GM10248 (cell line): ENCODE data around the gene TCL1A.

Experiments used
- CTCF ChIA-PET: fragments of 300-600 bp; sonication (Branson Sonifier 250); formaldehyde crosslinking; extraction: SDS; loops from one replicate; lab custom pipeline; 2021; ENCODE audit warnings: antibody characterized with exemption; lab: Yijun Ruan, JAX
- POLR2A ChIA-PET: fragments of 350-650 bp; sonication (Branson Sonifier 250); formaldehyde crosslinking; extraction: SDS; loops from one replicate; lab custom pipeline; 2020; ENCODE audit warnings: antibody characterized with exemption; lab: Yijun Ruan, JAX
- DNase-seq: peaks from one replicate; pipeline ENCODE4 v3.0.0; 2012; ENCODE audit errors: extremely low spot score
- TF ChIP-seq, protein P1 (sequence below): IDR thresholded peaks from 2 replicates; pipeline ENCODE4 v1.5.1; 2012; ENCODE audit warnings: mild to moderate bottlenecking, low read depth; ENCODE audit errors: extremely low read depth, missing control alignments, control extremely low read depth

The TCL1A gene

DNA sequence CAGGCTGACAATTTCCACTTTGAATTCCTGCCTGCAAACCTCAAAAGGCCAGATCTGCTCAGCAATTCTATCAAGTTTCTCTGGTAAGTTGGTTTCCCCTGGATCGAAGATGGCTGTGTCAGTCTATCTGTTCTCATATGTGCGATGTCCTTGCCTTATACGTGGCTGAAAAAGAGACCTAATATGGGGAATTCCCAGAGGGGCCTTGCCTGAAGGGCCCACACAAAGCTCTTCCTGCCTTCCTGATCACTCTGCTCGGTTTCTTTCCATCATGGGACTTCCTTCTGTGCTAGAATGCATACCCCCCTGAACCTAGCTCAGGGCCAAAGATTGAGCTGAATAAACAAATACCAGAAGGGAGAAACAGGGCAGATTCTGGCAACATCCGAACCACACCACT, 14.5 kb downstream of the TCL1A start:
- TF ChIP-seq, protein P1, sequence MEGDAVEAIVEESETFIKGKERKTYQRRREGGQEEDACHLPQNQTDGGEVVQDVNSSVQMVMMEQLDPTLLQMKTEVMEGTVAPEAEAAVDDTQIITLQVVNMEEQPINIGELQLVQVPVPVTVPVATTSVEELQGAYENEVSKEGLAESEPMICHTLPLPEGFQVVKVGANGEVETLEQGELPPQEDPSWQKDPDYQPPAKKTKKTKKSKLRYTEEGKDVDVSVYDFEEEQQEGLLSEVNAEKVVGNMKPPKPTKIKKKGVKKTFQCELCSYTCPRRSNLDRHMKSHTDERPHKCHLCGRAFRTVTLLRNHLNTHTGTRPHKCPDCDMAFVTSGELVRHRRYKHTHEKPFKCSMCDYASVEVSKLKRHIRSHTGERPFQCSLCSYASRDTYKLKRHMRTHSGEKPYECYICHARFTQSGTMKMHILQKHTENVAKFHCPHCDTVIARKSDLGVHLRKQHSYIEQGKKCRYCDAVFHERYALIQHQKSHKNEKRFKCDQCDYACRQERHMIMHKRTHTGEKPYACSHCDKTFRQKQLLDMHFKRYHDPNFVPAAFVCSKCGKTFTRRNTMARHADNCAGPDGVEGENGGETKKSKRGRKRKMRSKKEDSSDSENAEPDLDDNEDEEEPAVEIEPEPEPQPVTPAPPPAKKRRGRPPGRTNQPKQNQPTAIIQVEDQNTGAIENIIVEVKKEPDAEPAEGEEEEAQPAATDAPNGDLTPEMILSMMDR, result no peak
- ChIA-PET POLR2A (no interaction called here), CTCF (interaction anchor here (0.9 to 2.1 kb wide), 7 partner anchors 11 to 172 kb away, joined by 3 to 6 read pairs (median 4); partner anchors contain the start of gene TCL1A)
- peak; percentile 51 for DNase-seq

DNA sequence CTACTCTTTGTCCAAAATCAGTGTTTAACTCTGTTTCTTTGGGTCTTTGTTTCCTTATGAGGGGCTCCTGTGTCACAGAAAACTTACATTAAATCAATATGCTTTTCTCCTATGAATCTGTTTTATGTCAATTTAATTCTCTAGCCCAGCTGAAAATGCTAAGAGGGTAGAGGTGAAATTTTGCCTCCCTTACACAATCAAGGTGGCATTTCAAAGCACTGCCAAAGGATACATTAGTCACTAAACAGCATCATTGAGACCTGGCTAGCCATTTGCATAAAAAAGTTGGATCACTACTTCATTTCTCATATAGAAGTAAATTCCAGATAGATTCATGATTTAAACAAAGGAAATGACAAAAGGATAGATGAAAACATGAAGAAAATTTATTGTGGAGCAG, 15.6 kb downstream of the TCL1A start:
- no peak for DNase-seq
- ChIA-PET CTCF (interaction anchor here (0.7 to 5.1 kb wide), 4 partner anchors 13 to 132 kb away, joined by 3 to 23 read pairs (median 8); no protein-coding TSS in a partner anchor), POLR2A (no interaction called here)
- TF ChIP-seq, protein P1, result no peak

DNA sequence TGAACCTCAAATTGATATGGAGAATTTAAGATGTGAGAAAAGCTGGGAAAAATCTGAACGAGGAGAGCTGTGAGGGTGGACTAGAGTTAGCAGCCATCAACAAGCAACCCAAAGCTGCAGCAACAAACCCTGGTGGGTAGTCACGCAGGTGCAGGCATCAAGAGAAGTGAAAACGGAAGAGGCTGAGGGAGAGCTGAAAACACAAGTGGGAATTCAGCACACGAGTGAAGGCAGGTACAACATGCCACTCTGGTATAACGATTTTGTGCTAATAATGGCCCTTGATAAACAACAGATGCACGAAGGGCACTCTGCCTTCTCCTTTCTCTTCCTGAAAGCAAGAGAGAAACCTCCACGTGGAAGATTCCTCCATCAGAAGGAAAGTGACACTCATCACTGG, 16.2 kb downstream of the TCL1A start:
- POLR2A ChIA-PET, result no interaction called here
- DNase-seq, result peak; percentile 49
- CTCF ChIA-PET, result interaction anchor here (0.7 to 5.1 kb wide), 6 partner anchors 14 to 131 kb away, joined by 3 to 23 read pairs (median 5); no protein-coding TSS in a partner anchor
- TF ChIP-seq, protein P1, result no peak

DNA sequence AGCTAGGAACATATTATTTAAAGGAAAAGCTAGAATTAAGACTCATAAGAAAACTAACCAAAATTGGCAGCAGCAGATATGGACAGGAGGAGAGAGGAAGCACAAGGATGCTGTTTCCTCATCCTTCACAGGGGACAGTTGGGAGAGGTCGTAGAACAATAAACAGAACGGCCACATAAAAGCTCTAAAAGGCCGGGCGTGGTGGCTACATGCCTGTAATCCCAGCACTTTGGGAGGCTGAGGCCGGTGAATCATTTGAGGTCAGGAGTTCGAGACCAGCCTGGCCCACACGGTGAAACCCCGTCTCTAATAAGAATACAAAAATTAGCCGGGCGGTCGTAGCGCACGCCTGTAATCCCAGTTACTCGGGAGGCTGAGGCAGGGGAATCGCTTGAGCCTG, 17.2 kb downstream of the TCL1A start:
- CTCF ChIA-PET, result interaction anchor here (0.9 to 5.1 kb wide), 5 partner anchors 9 to 69 kb away, joined by 3 to 23 read pairs (median 4); no protein-coding TSS in a partner anchor
- POLR2A ChIA-PET, result no interaction called here
- no peak for DNase-seq
- TF ChIP-seq, protein P1, result no peak

DNA sequence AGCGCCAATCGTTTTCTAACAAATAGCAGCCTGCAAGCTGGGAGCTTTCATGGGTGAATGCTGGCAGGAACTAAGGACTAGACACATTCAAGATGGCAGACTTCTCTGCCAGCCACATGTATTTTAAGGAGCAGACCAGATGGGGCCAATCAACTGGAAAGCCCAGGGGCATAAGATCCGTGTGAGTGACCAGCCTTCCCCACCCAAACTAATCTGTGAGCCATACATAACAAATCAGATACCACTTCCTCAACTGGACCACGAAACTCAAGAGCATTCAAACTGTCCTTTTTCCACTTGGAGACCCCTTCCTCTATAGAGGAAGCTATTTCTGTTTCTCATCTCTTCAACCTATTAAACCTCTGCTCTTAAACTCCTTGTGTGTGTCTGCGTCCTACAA, 18.0 kb downstream of the TCL1A start:
- ChIA-PET CTCF (interaction anchor here (0.9 to 5.1 kb wide), 5 partner anchors 9 to 129 kb away, joined by 3 to 23 read pairs (median 6); partner anchors contain the start of gene TCL1B), POLR2A (no interaction called here)
- DNase-seq, result no peak
- TF ChIP-seq, protein P1, result no peak

DNA sequence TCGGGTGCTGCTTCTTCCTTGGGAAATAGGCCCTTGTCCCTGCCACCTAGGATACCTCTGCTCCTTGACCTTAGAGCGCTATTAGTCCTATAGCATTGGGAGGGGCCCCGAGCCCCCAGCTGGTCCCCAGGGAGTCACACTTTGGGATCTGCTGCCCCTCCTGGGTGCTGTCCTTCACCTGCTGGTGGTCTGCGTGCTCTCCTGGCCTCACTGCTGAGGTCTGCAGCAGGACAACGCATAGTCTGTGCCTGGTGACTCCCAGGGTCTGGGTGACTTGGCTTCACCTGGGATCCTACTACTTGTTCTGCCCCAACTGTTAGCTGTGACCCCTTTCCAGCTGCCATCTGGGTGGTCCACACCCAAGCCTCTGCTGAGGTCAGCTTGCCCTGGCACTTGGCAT, 18.9 kb downstream of the TCL1A start:
- POLR2A ChIA-PET, result no interaction called here
- DNase-seq, result no peak
- TF ChIP-seq, protein P1, result no peak
- CTCF ChIA-PET, result interaction anchor here (1.2 to 5.1 kb wide), 3 partner anchors 9 to 133 kb away, joined by 3 to 23 read pairs (median 6); partner anchors contain the start of gene TCL1B

DNA sequence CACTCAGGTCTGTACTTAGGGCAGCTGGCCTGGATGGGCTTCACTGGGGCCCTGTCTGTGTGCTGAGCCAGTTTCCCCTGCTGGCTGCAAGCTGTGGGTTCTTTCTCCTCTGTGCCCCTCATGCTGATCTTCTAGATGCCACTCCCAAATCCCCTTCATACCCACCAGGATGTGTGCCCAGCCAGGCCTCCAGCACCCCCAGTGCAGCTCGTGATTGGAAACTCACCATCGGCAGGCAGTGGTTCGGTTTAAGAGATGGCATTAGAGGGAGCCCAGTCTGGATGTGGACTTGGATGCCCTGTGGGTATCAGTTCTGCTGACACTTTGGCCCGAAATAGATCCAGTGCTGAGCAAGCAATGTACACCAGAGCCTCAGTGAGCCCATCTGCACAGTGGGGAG, 21.8 kb downstream of the TCL1A start:
- POLR2A ChIA-PET, result no interaction called here
- TF ChIP-seq, protein P1, result no peak
- CTCF ChIA-PET, result interaction anchor here (0.9 to 2.2 kb wide), 4 partner anchors 8 to 131 kb away, joined by 3 to 6 read pairs (median 3); no protein-coding TSS in a partner anchor
- no peak for DNase-seq
